GM19452 (cell line): ENCODE measurements around the gene COPS8.
A peak's percentile ranks its signal among the peaks of the same experiment; 100 is the strongest.

Source experiments
- ATAC-seq: cut with Tn5 transposase; IDR thresholded peaks from one replicate; pipeline ENCODE4 v1.9.1; 2021; ENCODE audit not compliant: unreplicated experiment

Gene COPS8

GRCh38 chr2:237085248-237086221, at the start of gene COPS8:
COPS8 (plus strand) TSS chr2:237085889; CDS start chr2:237085965, 76 bp downstream.
- ATAC-seq, result peak; percentile 99

- no peak for ATAC-seq
Observed at GRCh38 chr2:237039301-237040031, 46.2 kb upstream of the COPS8 start.

GRCh38 chr2:237041231-237041630, 44.5 kb upstream of the COPS8 start:
- ATAC-seq, result no peak

GRCh38 chr2:237042101-237042500, 43.6 kb upstream of the COPS8 start:
- ATAC-seq, result no peak

- ATAC-seq, result no peak
Observed at GRCh38 chr2:237043866-237044265, 41.8 kb upstream of the COPS8 start.

GRCh38 chr2:237044281-237044680, 41.4 kb upstream of the COPS8 start:
- no peak for ATAC-seq

- no peak for ATAC-seq
Observed at GRCh38 chr2:237045449-237045848, 40.2 kb upstream of the COPS8 start.

- no peak for ATAC-seq
Observed at GRCh38 chr2:237048595-237048994, 37.1 kb upstream of the COPS8 start.

GRCh38 chr2:237051861-237052260, 33.8 kb upstream of the COPS8 start:
- no peak for ATAC-seq

GRCh38 chr2:237053066-237053465, 32.6 kb upstream of the COPS8 start:
- no peak for ATAC-seq

GRCh38 chr2:237055386-237056100, 30.1 kb upstream of the COPS8 start:
- no peak for ATAC-seq

GRCh38 chr2:237056287-237056875, 29.3 kb upstream of the COPS8 start:
- ATAC-seq, result no peak

- ATAC-seq, result no peak
Observed at GRCh38 chr2:237057107-237057506, 28.6 kb upstream of the COPS8 start.

GRCh38 chr2:237057893-237058300, 27.8 kb upstream of the COPS8 start:
- peak; percentile 85 for ATAC-seq

GRCh38 chr2:237058423-237058822, 27.3 kb upstream of the COPS8 start:
- no peak for ATAC-seq

GRCh38 chr2:237059155-237059875, 26.4 kb upstream of the COPS8 start:
- peak; percentile 69 for ATAC-seq

- ATAC-seq, result no peak
Observed at GRCh38 chr2:237060534-237061312, 25.0 kb upstream of the COPS8 start.

- ATAC-seq, result no peak
Observed at GRCh38 chr2:237061356-237061755, 24.3 kb upstream of the COPS8 start.

- no peak for ATAC-seq
Observed at GRCh38 chr2:237062585-237062984, 23.1 kb upstream of the COPS8 start.
